Measurements from ENCODE around the gene IRX6.

The IRX6 gene

DNA sequence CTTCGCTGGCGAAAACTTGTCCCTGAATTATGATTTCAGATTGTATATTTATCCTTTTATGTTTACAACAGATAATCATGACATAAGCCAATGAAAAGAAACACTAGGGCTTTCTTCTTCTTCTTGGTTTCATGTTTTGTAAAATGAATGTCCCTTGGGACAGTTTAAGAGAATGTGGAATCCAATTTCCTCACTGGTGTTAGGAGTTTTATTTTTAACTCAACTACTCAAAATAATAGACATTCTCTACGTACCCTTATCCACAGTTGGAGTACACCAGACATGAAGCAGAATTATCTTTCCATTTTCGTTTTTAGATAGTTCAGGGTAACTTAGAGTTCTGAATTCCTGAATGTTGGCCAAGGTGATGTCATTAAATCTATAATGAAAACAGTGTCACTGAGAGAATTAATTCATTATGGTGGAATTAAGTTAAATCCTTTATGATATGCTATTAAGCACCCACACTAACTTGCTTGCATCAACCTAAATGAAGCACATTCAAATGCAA is 43.4 kb downstream of the IRX6 start:
- H3K27ac ChIP-seq, result no peak overlapping the region
- TF ChIP-seq ZFX (IDR thresholded peaks at IDR 0.05; ENCODE audit: borderline replicate concordance) (no peak), CTCF (IDR thresholded peaks at IDR 0.05) (no peak)

- no peak for TF ChIP-seq ZFX (IDR thresholded peaks at IDR 0.05; ENCODE audit: borderline replicate concordance)
- TF ChIP-seq CTCF (IDR thresholded peaks at IDR 0.05), result no peak
Measured at GRCh38 chr16:55367866-55368603, 44.0 kb downstream of the IRX6 start.

DNA sequence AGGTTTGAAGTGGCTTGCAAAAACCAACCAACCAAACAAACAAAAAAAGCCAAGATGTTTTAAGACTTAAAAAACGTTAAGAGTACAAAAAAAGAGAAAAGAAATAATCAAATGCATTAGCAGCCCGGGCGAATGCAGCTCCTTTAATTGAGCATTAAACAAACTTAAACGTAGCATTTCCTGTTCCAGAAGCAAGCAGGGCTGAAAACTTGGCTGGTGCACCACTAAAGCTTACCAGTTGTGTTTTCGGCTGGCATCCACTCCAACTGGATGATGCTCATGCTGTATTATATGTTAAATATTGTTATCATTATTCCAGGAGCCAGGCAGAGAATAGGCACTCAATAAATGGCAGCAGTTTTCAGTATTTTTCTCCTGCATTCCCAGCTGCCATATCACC is 45.1 kb downstream of the IRX6 start:
- TF ChIP-seq CTCF (IDR thresholded peaks at IDR 0.05) (no peak), ZFX (IDR thresholded peaks at IDR 0.05; ENCODE audit: borderline replicate concordance) (no peak)
- no peak overlapping the region for H3K27ac ChIP-seq

More at GRCh38 chr16:55367866-55368603, 44.0 kb downstream of the IRX6 start:
- H3K27ac ChIP-seq, result no peak overlapping the region

GRCh38 chr16:55370762-55371482 is 46.9 kb downstream of the IRX6 start:
- H3K27ac ChIP-seq, result no peak overlapping the region
- TF ChIP-seq CTCF (IDR thresholded peaks at IDR 0.05), result peak; percentile 78
- no peak for TF ChIP-seq ZFX (IDR thresholded peaks at IDR 0.05; ENCODE audit: borderline replicate concordance)

- no peak for TF ChIP-seq CTCF (IDR thresholded peaks at IDR 0.05)
- no peak overlapping the region for H3K27ac ChIP-seq
Measured at GRCh38 chr16:55372792-55373488, 48.9 kb downstream of the IRX6 start.

GRCh38 chr16:55373489-55373832 is 49.5 kb downstream of the IRX6 start:
- TF ChIP-seq ZFX (IDR thresholded peaks at IDR 0.05; ENCODE audit: borderline replicate concordance), result no peak
- no peak for TF ChIP-seq CTCF (IDR thresholded peaks at IDR 0.05)

More at GRCh38 chr16:55373489-55373832, 49.5 kb downstream of the IRX6 start:
- H3K27ac ChIP-seq, result no peak overlapping the region
